ENCODE data around the gene PCCA. TPM values are rescaled to one million over a fixed set of nuclear protein-coding genes. Genes with fewer than 3 reads are reported as not detected.

Gene PCCA
- total and polyA plus RNA-seq, 4 donors, result 30.1 to 160 (median 76.3) TPM

DNA sequence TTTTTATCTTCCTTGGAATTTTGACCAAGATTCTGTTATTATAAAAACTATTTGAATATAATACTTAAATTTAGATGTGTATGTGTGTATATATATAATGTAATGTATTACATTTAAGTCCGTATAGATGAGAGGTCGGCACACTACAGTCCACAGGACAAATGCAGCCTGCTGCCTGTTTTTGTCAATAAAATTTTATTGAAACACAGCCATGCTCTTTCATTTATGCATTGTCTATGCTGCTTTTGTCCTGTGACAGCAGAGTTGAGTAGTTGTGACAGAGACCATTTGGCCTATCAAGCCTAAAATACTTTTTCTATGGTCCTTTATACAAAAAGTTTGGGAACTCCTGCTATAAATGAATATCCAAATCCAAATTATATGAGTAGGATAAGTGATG is 69.7 kb downstream of the PCCA start:
- 70% methylated on average over 2 of the region's 2 CpGs for WGBS
- H3K9me3 ChIP-seq (ENCODE audit: control insufficient read depth in 4 of 4, low read length in 3 of 4), result no peaks in the 10 kb centered on the region
- DNase-seq (ENCODE audit: low spot score), result no peak
- H3K36me3 ChIP-seq (ENCODE audit: control insufficient read depth in 4 of 4, insufficient read depth in 3 of 4, low read depth in 1 of 4, low read length in 3 of 4), result peaks cover 0 to 21% (median 4%) of the 10 kb centered on the region in 4 donors
- H3K27ac ChIP-seq (ENCODE audit: low read depth in 1 of 2, low read length in 2 of 2), result no peak overlapping the region
- no peak overlapping the region for H3K4me3 ChIP-seq (ENCODE audit: low read depth in 1 of 3, low read length in 3 of 3)
- H3K27me3 ChIP-seq (ENCODE audit: control insufficient read depth in 4 of 4, insufficient read depth in 4 of 4, low read length in 3 of 4), result no peaks in the 10 kb centered on the region
- peaks cover 0 to 8% (median 0%) of the 10 kb centered on the region in 4 donors for H3K4me1 ChIP-seq (ENCODE audit: control insufficient read depth in 4 of 4, insufficient read depth in 4 of 4, low read length in 3 of 4)
- TF ChIP-seq, protein P1, sequence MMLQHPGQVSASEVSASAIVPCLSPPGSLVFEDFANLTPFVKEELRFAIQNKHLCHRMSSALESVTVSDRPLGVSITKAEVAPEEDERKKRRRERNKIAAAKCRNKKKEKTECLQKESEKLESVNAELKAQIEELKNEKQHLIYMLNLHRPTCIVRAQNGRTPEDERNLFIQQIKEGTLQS (IDR thresholded peaks at IDR 0.05), result no peak
- TF ChIP-seq SP1 (IDR thresholded peaks at IDR 0.05) (no peak), HNF4A (conservative IDR thresholded peaks at IDR 0.05) (no peak), YY1 (IDR thresholded peaks at IDR 0.05) (no peak), JUND (IDR thresholded peaks at IDR 0.05) (no peak), TAF1 (conservative IDR thresholded peaks at IDR 0.05) (no peak), CTCF (IDR thresholded peaks at IDR 0.05; ENCODE audit: low read depth, low read length, missing input control) (no peak), RAD21 (IDR thresholded peaks at IDR 0.05) (no peak), HNF4G (IDR thresholded peaks at IDR 0.05) (no peak), EGR1 (IDR thresholded peaks at IDR 0.05; ENCODE audit: low read depth in 2 of 2) (no peak), RXRA (IDR thresholded peaks at IDR 0.05) (no peak)
- TF ChIP-seq, protein P2, sequence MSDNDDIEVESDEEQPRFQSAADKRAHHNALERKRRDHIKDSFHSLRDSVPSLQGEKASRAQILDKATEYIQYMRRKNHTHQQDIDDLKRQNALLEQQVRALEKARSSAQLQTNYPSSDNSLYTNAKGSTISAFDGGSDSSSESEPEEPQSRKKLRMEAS (IDR thresholded peaks at IDR 0.05), result no peak
- TF ChIP-seq, protein P3, sequence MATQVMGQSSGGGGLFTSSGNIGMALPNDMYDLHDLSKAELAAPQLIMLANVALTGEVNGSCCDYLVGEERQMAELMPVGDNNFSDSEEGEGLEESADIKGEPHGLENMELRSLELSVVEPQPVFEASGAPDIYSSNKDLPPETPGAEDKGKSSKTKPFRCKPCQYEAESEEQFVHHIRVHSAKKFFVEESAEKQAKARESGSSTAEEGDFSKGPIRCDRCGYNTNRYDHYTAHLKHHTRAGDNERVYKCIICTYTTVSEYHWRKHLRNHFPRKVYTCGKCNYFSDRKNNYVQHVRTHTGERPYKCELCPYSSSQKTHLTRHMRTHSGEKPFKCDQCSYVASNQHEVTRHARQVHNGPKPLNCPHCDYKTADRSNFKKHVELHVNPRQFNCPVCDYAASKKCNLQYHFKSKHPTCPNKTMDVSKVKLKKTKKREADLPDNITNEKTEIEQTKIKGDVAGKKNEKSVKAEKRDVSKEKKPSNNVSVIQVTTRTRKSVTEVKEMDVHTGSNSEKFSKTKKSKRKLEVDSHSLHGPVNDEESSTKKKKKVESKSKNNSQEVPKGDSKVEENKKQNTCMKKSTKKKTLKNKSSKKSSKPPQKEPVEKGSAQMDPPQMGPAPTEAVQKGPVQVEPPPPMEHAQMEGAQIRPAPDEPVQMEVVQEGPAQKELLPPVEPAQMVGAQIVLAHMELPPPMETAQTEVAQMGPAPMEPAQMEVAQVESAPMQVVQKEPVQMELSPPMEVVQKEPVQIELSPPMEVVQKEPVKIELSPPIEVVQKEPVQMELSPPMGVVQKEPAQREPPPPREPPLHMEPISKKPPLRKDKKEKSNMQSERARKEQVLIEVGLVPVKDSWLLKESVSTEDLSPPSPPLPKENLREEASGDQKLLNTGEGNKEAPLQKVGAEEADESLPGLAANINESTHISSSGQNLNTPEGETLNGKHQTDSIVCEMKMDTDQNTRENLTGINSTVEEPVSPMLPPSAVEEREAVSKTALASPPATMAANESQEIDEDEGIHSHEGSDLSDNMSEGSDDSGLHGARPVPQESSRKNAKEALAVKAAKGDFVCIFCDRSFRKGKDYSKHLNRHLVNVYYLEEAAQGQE (IDR thresholded peaks at IDR 0.05), result no peak
- H3K9ac ChIP-seq (ENCODE audit: low read depth in 1 of 2, low read length in 2 of 2), result no peak overlapping the region

GRCh38 chr13:100159584-100159983 is 70.7 kb downstream of the PCCA start:
- no peak overlapping the region for H3K9ac ChIP-seq (ENCODE audit: low read depth in 1 of 2, low read length in 2 of 2)
- H3K27me3 ChIP-seq (ENCODE audit: control insufficient read depth in 4 of 4, insufficient read depth in 4 of 4, low read length in 3 of 4), result no peaks in the 10 kb centered on the region
- H3K4me1 ChIP-seq (ENCODE audit: control insufficient read depth in 4 of 4, insufficient read depth in 4 of 4, low read length in 3 of 4), result peaks cover 0 to 8% (median 0%) of the 10 kb centered on the region in 4 donors
- H3K4me3 ChIP-seq (ENCODE audit: low read depth in 1 of 3, low read length in 3 of 3), result no peak overlapping the region
- H3K9me3 ChIP-seq (ENCODE audit: control insufficient read depth in 4 of 4, low read length in 3 of 4), result no peaks in the 10 kb centered on the region
- peaks cover 0 to 22% (median 4%) of the 10 kb centered on the region in 4 donors for H3K36me3 ChIP-seq (ENCODE audit: control insufficient read depth in 4 of 4, insufficient read depth in 3 of 4, low read depth in 1 of 4, low read length in 3 of 4)
- no peak for DNase-seq (ENCODE audit: low spot score)
- H3K27ac ChIP-seq (ENCODE audit: low read depth in 1 of 2, low read length in 2 of 2), result no peak overlapping the region
- 92% methylated on average over 5 of the region's 5 CpGs for whole genome bisulfite sequencing
- TF ChIP-seq GABPA (IDR thresholded peaks at IDR 0.05 in 1 of 2, conservative IDR thresholded peaks at IDR 0.05 in 1 of 2) (no peak), ZBTB33 (IDR thresholded peaks at IDR 0.05) (no peak), RXRA (IDR thresholded peaks at IDR 0.05) (no peak), CTCF (IDR thresholded peaks at IDR 0.05; ENCODE audit: low read depth, low read length, missing input control) (no peak), EGR1 (IDR thresholded peaks at IDR 0.05; ENCODE audit: low read depth in 2 of 2) (no peak), NR2F2 (IDR thresholded peaks at IDR 0.05) (no peak), RAD21 (IDR thresholded peaks at IDR 0.05) (no peak), HNF4A (conservative IDR thresholded peaks at IDR 0.05) (no peak), FOXA1 (IDR thresholded peaks at IDR 0.05) (no peak), YY1 (IDR thresholded peaks at IDR 0.05) (no peak), TAF1 (conservative IDR thresholded peaks at IDR 0.05) (no peak), JUND (IDR thresholded peaks at IDR 0.05) (no peak)
- TF ChIP-seq, protein P3 (IDR thresholded peaks at IDR 0.05), result no peak
- TF ChIP-seq, protein P2 (IDR thresholded peaks at IDR 0.05), result no peak

All from liver (tissue), 9 donors.